ENCODE measurements around the gene HRH2.

HRH2 gene

GRCh38 chr5:175679411-175679810 lies 21.5 kb downstream of the HRH2 start:
- no peak for DNase-seq

GRCh38 chr5:175680020-175680419 lies 22.1 kb downstream of the HRH2 start:
- no peak for DNase-seq

GRCh38 chr5:175680463-175680862 lies 22.6 kb downstream of the HRH2 start:
- no peak for DNase-seq

DNA sequence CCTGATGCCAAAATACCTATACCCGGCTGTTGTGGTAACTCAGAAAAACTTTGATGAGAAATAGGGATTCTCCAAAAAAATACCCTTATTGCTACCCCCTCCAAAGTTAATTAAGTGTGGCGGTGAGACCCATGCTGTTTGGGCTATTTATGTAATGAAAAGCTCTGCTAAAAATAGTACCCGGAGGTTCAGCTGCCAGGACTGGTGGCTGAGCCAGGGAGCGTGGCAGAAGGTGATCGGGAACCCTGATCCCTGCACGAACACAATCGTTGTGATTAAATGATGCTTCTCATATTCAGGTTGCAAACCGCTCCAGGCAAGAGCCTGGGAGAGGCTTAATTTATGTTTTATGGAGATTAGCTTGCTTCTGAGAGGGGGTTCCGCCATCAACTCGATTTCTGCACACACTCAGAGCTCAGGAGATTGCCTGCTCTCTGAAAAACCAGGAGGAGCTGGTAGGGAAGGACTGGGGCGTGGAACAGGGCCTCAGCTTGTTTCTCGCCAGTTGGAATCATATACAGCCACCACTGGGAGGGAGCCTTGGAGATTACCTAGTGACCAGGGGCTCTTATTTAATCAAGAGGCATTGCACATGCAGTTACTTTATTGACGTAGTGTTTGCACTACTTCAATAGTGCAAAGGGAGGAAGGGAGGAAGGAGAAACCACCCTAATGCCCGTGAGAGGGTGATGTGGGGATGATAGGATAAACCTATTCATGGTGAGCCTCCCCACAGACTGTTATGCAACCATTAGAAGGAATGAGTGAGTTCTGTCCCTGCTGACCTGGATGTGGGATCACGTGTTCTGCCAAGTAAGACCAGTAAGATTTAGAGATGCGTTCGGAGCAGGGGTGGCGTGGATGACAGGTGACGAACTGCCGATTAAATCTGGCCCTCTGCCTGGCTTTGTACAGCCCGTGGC lies 23.4 kb downstream of the HRH2 start:
- no peak for DNase-seq

GRCh38 chr5:175681968-175682340 lies 24.1 kb downstream of the HRH2 start:
- DNase-seq, result no peak

DNA sequence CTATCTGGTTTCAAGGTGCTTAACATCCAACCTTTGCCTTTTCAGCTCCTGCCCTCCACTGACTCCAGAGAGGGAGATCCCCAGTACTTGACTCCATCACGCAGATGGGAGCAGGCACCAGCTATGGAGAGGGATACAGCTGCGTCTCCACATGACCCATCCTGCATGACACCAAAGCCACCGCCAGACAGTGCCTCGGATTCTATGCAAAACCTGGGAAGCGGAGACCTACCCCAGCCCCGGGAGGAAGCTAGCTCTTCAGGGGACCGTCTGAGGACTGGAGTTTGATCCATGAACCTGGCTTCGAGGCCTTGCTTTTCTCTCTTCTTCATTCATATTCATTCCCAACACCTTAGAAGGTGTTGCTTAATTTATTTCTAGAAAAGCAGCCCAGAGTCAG lies 24.8 kb downstream of the HRH2 start:
- DNase-seq, result no peak

DNA sequence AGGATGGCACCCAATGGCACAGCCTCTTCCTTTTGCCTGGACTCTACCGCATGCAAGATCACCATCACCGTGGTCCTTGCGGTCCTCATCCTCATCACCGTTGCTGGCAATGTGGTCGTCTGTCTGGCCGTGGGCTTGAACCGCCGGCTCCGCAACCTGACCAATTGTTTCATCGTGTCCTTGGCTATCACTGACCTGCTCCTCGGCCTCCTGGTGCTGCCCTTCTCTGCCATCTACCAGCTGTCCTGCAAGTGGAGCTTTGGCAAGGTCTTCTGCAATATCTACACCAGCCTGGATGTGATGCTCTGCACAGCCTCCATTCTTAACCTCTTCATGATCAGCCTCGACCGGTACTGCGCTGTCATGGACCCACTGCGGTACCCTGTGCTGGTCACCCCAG lies 25.4 kb downstream of the HRH2 start:
- no peak for DNase-seq

GRCh38 chr5:175683921-175684320 lies 26.1 kb downstream of the HRH2 start:
- DNase-seq, result no peak

DNA sequence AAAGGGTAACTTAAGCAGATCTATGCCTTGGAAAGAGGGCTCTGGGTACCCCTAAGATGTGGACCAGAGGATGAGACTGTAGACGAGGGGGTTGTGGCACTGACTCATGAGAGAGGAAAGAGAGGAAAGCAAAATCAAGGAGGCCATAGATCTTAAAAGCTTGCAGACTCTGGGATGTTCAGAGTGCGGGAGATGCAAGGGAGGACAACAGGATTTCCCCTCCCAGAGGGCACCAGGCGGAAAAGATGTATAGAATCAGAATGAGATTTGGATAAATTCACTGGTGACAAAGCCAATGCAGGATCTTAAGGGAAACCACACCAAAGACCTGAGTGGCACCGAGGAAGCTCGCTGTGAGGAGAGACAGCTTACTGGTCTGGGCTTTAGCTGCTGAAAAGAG lies 27.1 kb downstream of the HRH2 start:
- no peak for DNase-seq

- no peak for DNase-seq
Measured at GRCh38 chr5:175685701-175686350, 28.0 kb downstream of the HRH2 start.

DNA sequence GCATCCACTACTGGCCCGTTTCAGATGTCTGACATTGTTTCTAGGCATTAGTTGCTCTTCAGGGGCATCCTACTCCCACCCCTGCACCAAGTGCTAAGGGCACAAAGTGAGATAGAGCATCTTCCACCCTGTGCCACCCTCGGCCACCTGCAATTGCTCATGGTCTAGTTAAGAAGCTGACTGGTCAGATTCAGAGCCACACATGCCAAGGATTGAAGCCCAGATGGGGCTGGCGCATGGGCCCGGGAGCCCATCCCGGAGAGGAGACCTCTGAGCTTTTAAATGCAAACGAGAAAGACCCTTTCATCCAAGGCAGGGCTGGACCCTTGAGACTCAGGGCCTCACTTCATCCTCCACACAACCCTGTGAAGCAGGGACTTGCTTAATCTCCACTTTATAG lies 28.5 kb downstream of the HRH2 start:
- no peak for DNase-seq

DNA sequence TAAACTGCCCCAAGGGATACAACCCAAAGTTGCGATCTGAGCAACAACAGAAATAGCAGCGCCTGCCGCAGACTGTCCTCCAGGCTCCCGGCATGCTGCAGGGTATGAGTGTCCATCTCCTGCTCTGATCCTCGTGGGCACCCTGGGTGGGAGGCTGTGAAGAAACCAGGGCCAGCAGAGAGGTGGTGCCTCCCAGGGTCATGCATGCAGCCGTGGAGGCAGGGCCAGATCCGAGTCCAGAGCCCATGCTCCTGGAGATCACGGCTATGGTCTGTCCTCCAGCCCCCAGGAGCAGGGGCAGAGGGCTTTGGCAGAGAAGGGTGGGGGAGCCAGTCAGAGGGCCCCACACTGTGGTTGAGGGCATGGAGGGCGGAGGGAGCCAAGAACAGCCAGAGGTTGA lies 29.0 kb downstream of the HRH2 start:
- no peak for DNase-seq

DNA sequence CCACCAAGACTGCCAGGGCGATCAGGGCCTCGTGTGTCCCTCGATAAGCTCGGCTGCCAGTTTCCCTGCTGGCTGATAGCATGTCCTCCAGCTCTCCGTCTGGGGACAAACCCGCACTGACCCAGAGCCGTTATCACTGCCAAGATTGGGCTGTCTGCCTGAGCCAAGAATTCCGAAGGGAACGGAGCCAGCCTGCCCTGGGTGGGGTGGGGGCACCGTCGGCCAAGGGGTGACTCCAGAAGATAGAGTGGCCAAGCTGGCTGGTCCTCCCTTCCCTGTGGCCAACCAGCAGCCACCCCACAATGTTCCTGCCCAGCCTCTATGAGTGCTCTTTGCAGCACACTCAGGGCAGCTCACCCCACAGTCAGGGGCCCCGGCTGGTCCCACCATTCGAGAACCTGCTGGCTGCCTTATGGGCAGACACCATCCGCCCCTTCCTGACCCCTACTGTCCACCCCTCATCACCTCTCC lies 29.4 kb downstream of the HRH2 start:
- DNase-seq, result no peak

DNA sequence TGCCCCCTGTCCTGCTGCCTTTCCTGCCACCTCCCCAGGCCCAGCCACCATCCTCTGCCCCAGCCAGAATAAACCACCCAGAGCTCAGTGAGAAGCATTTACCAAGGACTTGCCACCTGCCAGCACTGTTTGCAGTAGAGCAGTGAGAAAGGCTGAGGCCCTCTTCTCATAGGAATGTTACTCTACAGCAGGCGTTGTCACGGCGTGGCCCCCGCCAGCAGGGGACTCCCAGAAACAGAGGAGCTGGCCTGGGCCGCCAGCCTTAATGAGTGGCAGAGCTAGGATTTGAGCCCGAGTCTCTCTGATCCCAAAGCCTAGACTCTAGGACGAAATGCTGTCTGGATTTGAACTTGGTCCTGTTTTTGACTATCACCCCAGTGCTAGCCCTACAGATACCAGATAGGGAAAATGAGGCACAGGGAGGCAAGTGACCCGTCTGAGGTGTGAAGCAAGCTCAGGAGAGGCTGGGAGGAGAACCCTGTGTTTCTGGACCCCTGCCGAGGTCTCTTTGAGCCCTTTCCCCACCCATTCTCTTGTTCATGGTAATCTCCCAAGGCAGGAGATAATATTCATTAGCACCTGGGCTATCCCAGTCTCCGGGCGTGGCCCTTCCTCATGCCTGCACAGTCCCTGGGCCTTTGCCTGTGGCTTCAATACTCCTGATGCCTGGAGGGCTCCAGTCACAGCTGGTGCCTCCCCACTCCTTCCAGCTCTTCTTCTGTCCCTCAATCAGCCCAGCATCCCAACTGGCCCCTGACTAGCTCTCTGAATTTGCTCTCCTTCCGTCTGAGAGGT lies 30.7 kb downstream of the HRH2 start:
- DNase-seq, result no peak

DNA sequence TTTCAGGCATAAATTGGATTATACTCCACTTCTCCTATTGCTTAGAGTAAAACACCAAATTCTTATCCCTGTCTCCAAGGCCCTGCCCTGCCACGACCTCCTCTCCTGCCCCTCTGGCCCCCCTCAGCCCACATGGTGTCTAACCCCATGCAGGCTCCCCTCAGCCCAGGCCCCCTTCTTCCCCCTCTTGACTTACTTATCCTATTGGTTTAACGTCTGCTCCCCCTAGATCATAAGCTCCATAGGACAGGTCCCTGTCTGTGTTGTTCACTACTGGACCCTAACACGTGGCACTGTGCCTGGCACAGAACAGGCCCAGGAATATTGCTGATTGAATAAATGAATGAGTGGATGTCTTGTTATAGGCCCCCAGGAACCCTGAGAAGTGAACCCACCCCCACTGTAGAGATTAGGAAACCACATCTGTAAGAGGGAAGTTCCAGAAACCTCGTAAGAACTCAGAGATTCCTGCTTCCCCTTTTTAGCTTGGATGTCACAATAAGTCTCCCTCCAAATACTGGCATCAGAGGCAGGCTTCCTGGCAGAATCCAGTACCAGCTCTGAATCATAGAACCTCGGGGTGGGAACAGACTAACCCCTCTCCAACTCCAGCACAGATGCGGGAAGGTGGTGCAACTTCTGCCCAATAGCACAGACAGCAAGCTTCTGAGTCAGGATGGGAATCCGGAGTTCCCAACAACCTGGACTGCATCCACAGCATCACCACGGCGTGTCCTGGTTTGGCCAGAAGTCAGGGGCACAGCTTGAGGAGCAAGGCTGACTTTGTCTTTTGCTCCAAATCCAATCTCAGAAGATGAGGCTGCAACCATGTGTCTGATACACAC lies 31.5 kb downstream of the HRH2 start:
- DNase-seq, result no peak

GRCh38 chr5:175690025-175690424 lies 32.2 kb downstream of the HRH2 start:
- DNase-seq, result no peak

GRCh38 chr5:175690586-175690985 lies 32.7 kb downstream of the HRH2 start:
- DNase-seq, result no peak

DNA sequence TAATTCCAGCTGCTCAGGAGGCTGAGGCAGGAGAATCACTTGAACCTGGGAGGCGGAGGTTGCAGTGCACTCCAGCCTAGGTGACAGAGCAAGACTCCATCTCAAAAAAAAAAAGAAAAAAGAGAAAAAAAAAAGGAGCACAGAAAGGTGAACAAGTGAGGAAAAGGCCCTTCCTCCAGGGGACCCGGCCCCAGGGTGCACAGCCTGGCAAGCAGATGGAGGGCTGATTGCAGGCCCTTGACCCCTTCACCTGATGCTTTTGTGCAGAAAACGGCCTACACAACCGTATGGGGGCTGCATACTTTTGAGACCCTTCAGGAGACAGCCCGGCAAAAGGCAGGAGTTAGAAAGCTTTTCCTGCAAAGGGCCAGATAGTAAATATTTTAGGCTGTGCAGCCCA lies 33.9 kb downstream of the HRH2 start:
- no peak for DNase-seq

DNA sequence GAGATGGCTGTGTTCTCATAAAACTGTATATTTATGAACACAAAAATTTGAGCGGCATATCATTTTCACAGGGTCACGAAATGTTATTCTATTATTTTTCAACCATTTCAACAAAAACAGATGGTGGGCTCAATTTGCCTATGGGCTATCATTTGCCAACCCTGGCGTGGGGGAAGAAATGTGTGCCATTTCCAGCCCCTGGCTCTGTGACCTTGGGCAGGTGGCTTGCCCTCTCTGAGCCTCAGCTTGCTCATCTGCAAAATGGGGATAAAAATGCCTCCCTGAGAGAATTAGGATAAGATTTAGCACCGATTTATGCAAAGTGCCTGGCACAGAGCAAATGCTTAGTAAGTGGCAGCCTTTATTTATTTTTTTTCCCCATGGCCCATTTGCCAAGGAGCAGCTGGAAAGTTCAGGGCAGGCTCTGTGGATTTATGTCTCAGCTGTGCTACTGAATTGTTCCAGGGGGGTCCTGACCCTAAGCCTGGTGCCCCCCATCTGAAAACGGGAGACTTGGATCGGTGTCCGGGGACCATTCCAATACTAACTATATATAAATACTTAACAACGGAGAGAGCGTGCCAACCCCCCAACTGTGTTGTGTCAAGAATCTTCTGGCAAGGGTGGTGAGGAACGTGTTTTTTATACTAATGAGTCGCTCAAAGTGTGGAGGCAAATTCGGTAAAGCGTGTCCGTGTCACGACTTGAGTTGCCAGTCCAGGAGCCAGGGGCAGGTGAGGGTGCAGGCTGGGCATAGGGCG lies 34.5 kb downstream of the HRH2 start:
- DNase-seq, result no peak

DNA sequence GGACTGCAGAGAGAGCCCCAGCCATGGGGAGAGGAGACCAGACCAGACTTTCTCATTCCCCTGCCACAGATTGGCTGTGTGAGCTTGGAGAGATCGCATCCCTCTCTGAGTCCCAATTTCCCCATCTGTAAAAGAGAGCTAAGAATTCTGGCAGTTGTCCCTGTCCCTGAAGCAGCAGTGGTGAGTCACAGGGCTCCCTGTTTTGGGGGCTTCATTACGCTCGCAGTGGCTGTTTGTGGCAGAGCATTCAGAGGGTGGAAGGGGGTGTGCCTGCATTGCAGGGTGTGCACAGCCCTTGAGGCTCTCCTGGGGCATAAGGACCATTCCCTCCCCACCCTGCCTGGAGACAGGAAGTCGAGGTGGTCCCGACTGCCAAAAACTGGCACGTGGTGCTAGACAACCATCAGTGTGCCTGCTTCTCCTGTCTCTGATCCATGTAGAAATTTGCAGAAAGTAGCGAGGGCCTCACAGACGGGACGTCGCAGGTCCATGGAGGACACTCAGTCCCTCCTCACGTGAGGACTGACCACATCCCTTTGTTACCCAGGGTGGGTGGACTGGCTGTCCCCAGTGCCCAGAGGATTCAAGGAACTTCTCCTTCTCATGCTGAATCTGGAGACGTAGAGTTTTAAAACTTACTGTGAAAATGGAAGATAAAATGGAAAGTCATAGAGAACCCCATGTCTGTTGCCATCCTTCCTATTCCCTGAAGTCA lies 35.3 kb downstream of the HRH2 start:
- no peak for DNase-seq

DNA sequence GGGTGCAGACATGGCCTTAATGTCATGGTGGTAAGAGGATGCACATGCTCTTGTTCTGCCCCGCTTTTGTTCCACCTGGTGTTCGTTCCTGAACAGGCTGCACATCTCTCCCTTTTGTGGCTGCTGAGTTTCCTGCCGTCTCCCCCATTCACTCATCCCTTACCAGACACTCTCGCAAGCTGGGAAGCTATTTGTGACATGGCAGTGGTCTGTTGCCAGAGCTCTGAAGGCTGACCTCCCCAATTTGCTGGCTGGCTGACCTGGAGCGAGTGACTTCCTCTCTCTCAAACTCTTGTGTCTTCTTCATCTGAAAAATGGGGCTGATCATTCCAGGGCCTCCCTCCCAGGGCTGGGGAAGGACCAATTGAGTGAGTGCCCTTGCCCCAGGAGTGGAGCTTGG lies 35.9 kb downstream of the HRH2 start:
- DNase-seq, result no peak

Data from hematopoietic multipotent progenitor cell treated with erythropoietin and hydrocortisone succinate and interleukin-3 and kit ligand, for 8 days (in vitro differentiated cells).